ENCODE results near the gene INSIG1. TPM values are rescaled to one million over a fixed set of nuclear protein-coding genes. Genes with fewer than 3 reads are reported as not detected.

Gene INSIG1
- total and polyA plus RNA-seq, 12 donors = 5.9 to 16.3 (median 12.1) TPM

- no peak for DNase-seq
- H3K36me3 ChIP-seq = no peaks in the 10 kb centered on the region
- peak overlapping the region in 1 of 10 donors; percentile 50 for H3K4me3 ChIP-seq
- H3K27ac ChIP-seq = no peak overlapping the region
- 44 to 52% methylated on average over 16 of the region's 16 CpGs for WGBS, 2 donors
- peaks cover 0 to 28% (median 12%) of the 10 kb centered on the region in 7 donors for H3K27me3 ChIP-seq
- no peaks in the 10 kb centered on the region for H3K9me3 ChIP-seq
- peak in 3 of 8 donors; percentile 5 to 20 (median 13) for ATAC-seq
- H3K4me1 ChIP-seq = peaks cover 0 to 11% (median 8%) of the 10 kb centered on the region in 9 donors
- intact Hi-C loops (cut with DNase I) = loop anchor here in 9 of 10 donors (1.0 to 10.0 kb wide), 10 partner anchors 42 to 422 kb away; no protein-coding TSS in a partner anchor
- TF ChIP-seq CTCF (IDR thresholded peaks at IDR 0.05) = no peak
Observed at GRCh38 chr7:155344270-155344617, 46.6 kb downstream of the INSIG1 start.

- DNase-seq (peak; percentile 65 to 84), ATAC-seq (peak; percentile 88 to 97 (median 96))
- TF ChIP-seq CTCF (IDR thresholded peaks at IDR 0.05) = peak; percentile 78 to 95 (median 87)
- Histone ChIP-seq H3K4me3 (peak overlapping the region in 9 of 10 donors; percentile 24 to 50 (median 40)), H3K27me3 (peaks cover 0 to 30% (median 17%) of the 10 kb centered on the region in 7 donors), H3K4me1 (peaks cover 0 to 11% (median 8%) of the 10 kb centered on the region in 9 donors), H3K9me3 (no peaks in the 10 kb centered on the region), H3K27ac (peak overlapping the region in 1 of 10 donors; percentile 15), H3K36me3 (no peaks in the 10 kb centered on the region)
- WGBS, 2 donors = 3% methylated on average over 40 to 62 of the region's 62 CpGs
- intact Hi-C loops (cut with DNase I) = loop anchor here (1.0 to 10.0 kb wide), 12 partner anchors 43 to 433 kb away; no protein-coding TSS in a partner anchor
Observed at GRCh38 chr7:155344618-155345433, 47.1 kb downstream of the INSIG1 start.

- Histone ChIP-seq H3K27ac (no peak overlapping the region), H3K9me3 (no peaks in the 10 kb centered on the region), H3K36me3 (no peaks in the 10 kb centered on the region), H3K27me3 (peaks cover 0 to 30% (median 20%) of the 10 kb centered on the region in 7 donors), H3K4me1 (peaks cover 0 to 11% (median 8%) of the 10 kb centered on the region in 9 donors), H3K4me3 (no peak overlapping the region)
- DNase-seq (no peak), ATAC-seq (peak in 2 of 8 donors; percentile 24)
- no peak for TF ChIP-seq CTCF (IDR thresholded peaks at IDR 0.05)
- intact Hi-C loops (cut with DNase I) = loop anchor here in 9 of 10 donors (1.0 to 10.0 kb wide), 9 partner anchors 151 to 433 kb away; no protein-coding TSS in a partner anchor
- 64 to 75% methylated on average over 2 of the region's 2 CpGs for WGBS, 2 donors
Observed at GRCh38 chr7:155345490-155345889, 47.8 kb downstream of the INSIG1 start.

GRCh38 chr7:155346285-155346684 lies 48.6 kb downstream of the INSIG1 start:
- no peak for ATAC-seq
- intact Hi-C loops (cut with DNase I) = loop anchor here in 3 of 10 donors (5.0 to 10.0 kb wide), 3 partner anchors 419 to 434 kb away; no protein-coding TSS in a partner anchor
- TF ChIP-seq CTCF (IDR thresholded peaks at IDR 0.05) = no peak

More at GRCh38 chr7:155346285-155346684, 48.6 kb downstream of the INSIG1 start:
- peaks cover 0 to 35% (median 23%) of the 10 kb centered on the region in 7 donors for H3K27me3 ChIP-seq
- H3K9me3 ChIP-seq = no peaks in the 10 kb centered on the region
- DNase-seq = no peak
- peaks cover 0 to 11% (median 8%) of the 10 kb centered on the region in 9 donors for H3K4me1 ChIP-seq
- WGBS, 2 donors = 86 to 100% methylated on average over 1 of the region's 1 CpG
- no peak overlapping the region for H3K27ac ChIP-seq
- no peak overlapping the region for H3K4me3 ChIP-seq
- H3K36me3 ChIP-seq = no peaks in the 10 kb centered on the region
